Raji (cell line): ENCODE results near the gene CXCL10.

ENCODE experiments used
- POLR2A ChIP-seq: IDR thresholded peaks from 2 replicates; pipeline ENCODE4 v1.6.1; 2011; ENCODE audit warnings: low read depth, low read length, control low read depth; ENCODE audit not compliant: insufficient read depth

Gene CXCL10

GRCh38 chr4:76023389-76023788 is at the start of gene CXCL10:
Gene CXCL10 (minus strand): TSS chr4:76023497. CDS start chr4:76023431, 66 bp downstream.
- no peak for TF ChIP-seq POLR2A

DNA sequence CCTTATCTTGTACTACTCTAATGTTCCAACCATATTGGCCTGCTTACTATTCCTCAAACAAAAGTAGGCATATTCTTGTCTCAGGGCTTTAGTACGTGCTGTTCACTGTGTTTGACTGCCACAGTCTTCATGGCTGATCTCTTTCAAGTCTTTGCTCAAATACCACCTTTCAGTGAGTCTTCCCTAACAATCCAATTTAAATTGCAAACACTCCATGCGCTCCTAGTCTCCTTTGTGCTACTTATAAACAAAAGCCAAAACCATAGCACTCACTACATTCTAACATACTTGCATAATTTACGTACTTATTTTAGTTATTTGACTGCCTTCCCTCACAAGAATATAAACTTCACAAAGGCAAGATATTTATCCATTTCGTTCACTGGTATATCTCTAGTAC is 49.5 kb upstream of the CXCL10 start:
- TF ChIP-seq POLR2A: no peak

- no peak for TF ChIP-seq POLR2A
Observed at GRCh38 chr4:76067652-76068286, 44.5 kb upstream of the CXCL10 start.

DNA sequence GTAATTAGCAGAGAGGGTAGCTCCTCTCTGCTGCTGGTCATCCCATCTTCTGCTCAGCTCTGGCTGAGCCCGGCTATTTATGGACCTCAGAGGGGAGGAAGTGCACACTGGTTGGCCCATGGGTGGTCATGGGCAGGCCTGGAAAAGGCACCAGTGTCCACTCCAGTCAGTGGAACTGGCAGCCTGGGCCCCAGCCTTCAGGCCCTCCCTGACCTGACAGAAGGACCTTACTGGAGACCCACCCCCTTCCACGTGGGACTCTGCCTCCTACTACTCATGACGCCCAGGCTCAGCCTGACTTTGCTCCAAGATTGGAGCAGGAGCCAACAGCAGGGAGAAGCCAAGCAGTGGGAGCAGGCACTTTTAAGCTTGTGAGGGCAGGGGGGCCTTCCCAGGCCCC is 43.2 kb upstream of the CXCL10 start:
- TF ChIP-seq POLR2A: no peak

DNA sequence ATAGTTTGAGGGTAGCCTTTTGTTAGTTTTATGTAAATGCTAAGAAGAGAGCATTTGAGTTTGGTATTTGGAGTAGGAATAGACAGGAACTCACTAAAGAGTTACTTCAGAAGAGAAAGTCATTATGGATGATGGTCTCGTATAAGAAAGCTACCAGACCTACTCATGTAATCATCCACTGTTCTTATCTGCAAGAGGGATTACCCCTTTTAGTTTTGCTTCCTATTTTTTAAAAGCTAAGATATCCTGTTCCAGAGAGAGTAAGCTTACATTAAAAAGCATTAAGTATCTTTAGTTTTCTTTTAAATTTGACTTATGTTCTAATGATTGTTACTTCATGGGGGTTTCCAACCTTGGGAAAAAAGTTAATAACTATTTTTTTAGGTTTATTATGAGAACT is 38.7 kb upstream of the CXCL10 start:
- no peak for TF ChIP-seq POLR2A

DNA sequence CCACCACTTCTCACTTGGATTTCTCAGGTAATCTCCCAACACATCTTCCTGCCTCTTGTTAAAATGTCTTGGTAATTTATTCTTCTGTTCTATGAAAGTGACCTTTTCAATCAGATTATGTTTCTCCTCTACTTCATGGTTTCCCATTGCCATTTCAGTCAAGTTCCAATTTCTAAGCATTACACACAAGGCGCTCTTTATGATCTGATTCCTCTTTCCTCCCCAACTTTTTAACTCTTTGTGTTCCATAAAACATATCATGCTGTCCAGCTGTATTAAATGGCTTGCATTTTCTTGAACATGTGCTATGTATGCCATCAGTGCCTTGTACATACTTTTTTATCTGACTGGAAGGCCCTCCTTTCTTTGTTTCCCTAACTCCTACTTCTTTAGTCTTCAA is 38.1 kb upstream of the CXCL10 start:
- TF ChIP-seq POLR2A: no peak

- no peak for TF ChIP-seq POLR2A
Observed at GRCh38 chr4:76060506-76060905, 37.2 kb upstream of the CXCL10 start.

DNA sequence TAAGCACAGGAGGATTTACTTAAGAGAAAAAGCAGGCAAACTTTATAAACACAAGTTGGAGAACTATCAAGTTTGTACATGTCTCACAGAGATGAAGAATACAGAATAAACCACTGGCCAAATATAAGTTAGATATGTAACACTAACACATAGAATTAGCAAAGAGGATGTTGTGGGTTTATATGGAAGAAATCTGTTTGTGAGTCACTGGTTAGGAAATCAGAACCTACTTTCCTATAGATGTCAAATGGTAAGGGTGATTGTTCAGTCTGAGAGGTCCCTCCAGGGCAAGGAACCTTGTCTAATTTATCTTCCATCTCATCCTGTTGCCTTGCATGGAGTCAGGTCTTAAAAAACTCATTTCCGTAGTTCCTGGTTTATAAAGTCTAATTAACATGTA is 36.5 kb upstream of the CXCL10 start:
- TF ChIP-seq POLR2A: no peak

GRCh38 chr4:76058888-76059426 is 35.7 kb upstream of the CXCL10 start:
- no peak for TF ChIP-seq POLR2A

- no peak for TF ChIP-seq POLR2A
Observed at GRCh38 chr4:76058302-76058701, 35.0 kb upstream of the CXCL10 start.

GRCh38 chr4:76055421-76055820 is 32.1 kb upstream of the CXCL10 start:
- no peak for TF ChIP-seq POLR2A

GRCh38 chr4:76055016-76055415 is 31.7 kb upstream of the CXCL10 start:
- TF ChIP-seq POLR2A: no peak

DNA sequence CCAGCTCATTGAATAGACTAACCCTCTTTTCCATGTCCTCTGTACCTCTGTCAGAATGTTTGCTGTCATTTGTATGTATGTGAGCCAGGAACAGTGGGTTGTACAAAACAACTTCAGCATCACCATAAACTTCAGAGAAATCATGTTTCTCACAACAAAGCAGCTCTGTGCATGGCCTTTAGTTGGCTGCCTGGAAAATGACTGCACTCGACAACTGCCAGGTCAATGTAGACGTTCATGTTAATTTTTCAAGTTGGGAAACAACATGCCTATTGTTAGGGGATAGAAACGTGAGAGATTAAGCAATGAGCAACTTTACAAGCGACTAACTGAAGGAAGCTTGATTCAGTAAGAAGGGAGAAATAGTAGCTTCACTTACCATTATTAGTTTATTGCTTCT is 30.4 kb upstream of the CXCL10 start:
- TF ChIP-seq POLR2A: no peak

- TF ChIP-seq POLR2A: no peak
Observed at GRCh38 chr4:76036855-76037254, 13.6 kb upstream of the CXCL10 start.

GRCh38 chr4:76035799-76036380 is 12.6 kb upstream of the CXCL10 start, which contains the start of gene CXCL11:
Gene CXCL11 (minus strand): TSS chr4:76036070. CDS start chr4:76035987, 83 bp downstream.
- TF ChIP-seq POLR2A: no peak

DNA sequence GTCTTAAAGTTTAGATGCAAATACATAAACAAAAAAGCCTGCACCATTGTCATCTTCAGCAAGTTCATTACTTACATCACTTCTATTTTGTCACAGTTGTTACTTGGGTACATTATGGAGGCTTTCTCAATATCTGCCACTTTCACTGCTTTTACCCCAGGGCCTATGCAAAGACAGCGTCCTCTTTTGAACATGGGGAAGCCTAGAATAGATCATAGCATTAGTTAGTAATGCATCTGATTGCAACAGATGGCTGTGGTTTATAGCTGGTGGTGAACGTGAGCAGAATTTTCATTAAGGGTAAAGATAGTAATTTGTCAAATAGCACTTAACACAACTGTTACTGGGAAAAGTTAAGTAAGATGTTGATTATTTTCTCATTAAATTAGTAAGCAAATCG is 11.8 kb upstream of the CXCL10 start:
- no peak for TF ChIP-seq POLR2A

- TF ChIP-seq POLR2A: no peak
Observed at GRCh38 chr4:76029300-76029699, 6.0 kb upstream of the CXCL10 start.
